SH-SY5Y (cell line): Measurements from ENCODE around the gene MYO1F.

Experiments
- GATA2 ChIP-seq: IDR thresholded peaks from 2 replicates; pipeline ENCODE4 v1.6.1; 2011; ENCODE audit warnings: mild to moderate bottlenecking, low read depth, low read length
- GATA3 ChIP-seq: IDR thresholded peaks from 2 replicates; pipeline ENCODE4 v1.6.1; 2011; ENCODE audit warnings: low read depth, mild to moderate bottlenecking, low read length, moderate library complexity

DNA sequence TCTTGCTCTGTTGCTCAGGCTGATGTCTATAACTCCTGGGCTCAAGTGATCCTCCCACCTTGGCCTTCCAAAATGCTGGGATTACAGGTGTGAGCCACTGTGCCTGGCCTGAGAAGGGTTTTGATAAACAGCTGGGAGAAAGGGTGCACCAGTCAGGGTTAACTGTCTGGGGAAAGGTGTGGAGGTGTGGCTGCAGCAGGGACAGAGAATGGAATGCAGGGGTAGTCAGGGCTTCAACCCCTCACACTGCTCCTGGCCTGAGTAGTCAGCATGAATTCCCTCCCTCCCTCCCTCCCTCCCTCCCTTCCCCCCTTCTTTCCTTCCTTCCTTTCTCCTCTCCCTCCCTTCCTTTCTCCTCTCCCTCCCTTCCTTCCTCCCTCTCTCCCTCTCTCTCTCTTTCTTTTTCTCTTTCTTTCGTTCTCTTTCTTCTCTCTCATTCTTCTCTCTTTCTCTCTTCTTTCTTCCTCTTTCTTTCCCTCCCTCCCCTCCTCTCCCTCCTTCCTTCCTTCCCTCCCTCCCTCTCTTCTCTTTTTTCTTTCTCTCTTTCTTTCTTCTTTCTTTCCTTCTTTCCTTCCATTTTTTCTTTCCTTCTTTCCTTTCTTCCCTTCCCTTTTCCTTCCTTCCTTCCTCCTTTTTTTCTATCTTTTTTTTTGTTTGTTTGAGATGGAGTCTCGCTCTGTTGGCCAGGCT is 16.0 kb downstream of the MYO1F start:
- TF ChIP-seq GATA2 (no peak), GATA3 (no peak)
